GM15510 (cell line): ENCODE results near the gene NOP56.

Experiments
- POLR2A ChIP-seq: IDR thresholded peaks from 3 replicates; pipeline ENCODE4 v1.6.1; 2011; ENCODE audit warnings: borderline replicate concordance; ENCODE audit not compliant: insufficient read length; ENCODE audit errors: extremely low read depth

Gene NOP56

DNA sequence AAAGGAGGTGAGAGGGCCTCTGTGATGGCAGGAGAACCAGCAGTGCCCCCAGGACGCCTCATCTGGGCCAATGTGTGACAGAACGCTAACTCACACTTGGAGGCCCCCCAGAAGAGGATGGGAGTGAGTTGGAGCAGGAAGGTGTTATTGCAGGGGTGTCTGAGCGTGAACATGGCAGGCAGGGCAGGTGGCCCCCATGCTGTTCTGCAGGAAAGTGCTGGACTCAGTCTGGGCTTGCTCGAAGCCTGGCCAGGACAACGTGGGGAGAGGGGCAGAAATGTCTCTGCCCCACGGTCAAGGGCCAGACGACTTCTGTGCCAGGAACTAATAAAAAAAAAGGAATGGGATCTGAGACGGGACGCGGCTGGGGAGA lies 39.2 kb downstream of the NOP56 start:
- TF ChIP-seq POLR2A = no peak

DNA sequence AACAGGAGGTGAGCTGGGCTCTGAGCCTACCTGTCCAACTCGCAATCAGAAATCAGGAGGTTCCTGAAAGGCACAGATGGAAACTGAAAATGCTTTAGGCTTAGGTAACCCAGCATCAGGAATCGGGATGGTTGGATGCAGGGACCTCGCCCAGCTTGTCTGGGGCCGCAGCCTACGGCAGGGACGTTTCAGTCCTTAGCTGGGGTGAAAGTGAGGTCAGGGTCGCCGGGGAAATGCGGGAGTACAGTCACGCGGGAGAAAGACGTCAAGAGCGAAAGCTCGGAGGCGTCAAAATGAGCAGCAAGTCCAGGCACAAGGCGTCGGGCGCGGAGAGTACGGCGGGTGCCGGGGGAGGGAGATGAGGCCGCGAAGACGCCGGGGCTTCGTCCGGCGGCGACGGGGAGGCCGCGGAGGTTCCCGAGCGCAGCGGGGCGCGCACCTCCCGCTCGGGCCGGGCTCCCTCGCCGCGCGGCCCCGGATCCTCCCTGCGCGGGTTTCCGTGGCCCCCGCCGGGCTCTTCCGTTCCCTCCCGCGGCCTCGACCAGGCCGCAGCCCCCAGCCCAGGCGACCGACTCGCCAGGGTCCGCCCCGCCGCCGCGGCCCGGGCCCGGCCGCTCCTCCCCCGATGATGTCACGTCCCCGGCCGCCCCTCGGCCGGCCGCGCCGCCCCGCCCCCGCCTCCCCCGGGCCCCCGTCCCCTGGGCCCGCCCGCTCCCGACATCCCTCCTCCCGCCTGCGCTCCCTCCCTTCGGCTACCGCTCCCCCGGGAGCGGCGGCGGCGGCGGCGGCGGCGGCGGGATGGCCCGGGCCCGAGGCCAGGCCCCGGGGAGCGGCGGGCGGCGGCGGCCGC lies 39.8 kb downstream of the NOP56 start, which contains the start of gene EBF4:
Gene EBF4, plus strand, starts transcription at position 745 of the 850 bp plus-strand sequence. CDS start 866 bp downstream, outside the sequence.
- no peak for TF ChIP-seq POLR2A

GRCh38 chr20:2692886-2693285 lies 40.5 kb downstream of the NOP56 start:
- no peak for TF ChIP-seq POLR2A

DNA sequence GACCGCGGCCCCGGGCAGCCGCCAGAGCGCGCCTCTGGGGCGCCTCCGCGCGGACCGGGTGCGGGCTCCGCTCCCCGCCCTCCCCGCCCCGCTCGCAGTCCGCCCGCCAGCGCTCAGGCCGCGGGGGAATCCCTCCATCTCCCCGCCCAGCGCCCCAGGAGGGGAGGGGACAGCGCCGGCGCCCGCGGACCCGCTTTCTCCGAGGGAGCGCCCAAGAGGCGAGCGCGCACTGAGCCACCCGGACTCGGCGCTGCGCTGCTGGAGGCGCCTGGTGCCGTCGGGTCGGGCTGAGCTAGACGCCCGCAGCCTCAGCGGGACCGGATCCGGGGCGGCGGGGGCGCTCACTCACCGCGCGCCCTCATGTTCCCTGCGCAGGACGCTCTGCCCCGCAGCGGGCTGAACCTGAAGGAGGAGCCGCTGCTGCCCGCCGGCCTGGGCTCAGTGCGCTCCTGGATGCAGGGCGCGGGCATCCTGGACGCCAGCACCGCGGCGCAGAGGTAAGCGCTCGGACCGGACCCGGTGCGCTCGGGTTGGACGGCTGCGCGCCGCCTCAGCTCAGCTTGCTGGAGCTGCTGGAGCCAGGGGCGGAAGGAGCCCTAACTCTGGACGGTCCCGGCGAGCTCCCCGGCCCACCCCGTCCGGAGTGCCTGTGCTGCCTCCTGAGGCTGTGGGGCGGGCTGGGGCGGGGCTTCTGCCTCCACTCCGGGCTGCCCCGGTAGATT lies 41.0 kb downstream of the NOP56 start:
- TF ChIP-seq POLR2A = no peak

DNA sequence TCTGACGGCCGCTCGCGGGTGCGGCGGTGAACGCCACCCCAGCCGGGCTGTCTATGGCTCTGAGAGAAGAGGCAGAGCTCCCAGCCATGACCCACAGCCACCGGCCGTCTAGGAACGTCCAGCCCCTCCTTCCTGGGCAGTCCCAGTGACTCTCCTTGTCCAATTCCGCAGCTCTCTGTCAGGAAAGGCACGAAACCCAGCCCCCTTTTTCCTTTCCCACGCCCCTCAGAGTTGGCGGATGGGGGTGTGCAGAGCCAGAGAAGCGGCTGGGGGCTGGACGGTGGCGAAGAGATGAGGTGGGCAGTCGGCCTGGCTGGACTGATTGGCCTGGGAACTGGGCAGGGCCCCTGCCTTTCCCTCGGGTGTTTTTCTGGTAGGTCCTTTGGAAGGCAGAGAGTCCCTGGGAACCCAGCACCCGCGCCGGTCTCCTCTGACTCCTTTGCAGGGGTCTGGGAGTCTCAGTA lies 41.6 kb downstream of the NOP56 start:
- no peak for TF ChIP-seq POLR2A

DNA sequence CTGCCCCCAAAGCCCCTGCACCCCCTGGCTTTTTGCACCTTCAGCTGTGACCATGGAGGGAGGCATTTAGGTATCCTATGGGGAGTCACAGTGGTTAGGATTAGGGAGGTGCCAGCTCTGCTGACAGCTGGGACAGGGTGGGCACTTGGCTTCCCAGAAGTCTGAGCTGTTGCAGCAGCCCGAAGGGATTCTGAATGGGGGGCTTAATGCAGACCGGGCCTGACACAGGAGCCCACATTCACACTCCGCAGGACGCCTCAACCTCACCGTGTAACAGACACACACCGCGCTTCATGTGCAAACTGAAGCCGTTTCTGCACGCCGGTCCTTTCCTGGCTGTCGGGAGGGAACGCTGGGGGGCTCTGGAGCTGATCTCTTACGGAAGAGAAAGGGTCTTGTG lies 42.1 kb downstream of the NOP56 start:
- TF ChIP-seq POLR2A = no peak

- TF ChIP-seq POLR2A = no peak
Observed at GRCh38 chr20:2695206-2695983, 43.0 kb downstream of the NOP56 start.

GRCh38 chr20:2696646-2697045 lies 44.2 kb downstream of the NOP56 start:
- TF ChIP-seq POLR2A = no peak

DNA sequence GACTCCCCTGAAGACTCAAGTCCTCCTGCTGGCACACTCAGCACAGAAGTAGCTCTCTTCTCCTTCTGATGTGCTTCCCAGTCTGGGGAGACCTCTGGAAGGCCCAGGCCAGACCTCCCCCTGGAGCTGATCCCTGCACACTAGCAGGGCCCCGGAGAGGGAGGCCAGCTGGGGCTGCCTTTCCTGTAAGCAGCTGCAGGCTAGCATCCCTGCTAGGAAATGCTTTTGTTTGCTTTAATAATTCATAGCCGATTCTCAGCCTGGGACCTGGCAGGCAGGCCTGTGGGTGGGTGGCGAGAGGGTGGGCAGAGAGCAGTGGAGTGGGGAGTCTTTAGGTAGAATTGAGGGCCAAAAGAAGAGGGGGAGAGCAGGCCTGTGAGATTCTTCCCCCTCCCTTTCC lies 45.3 kb downstream of the NOP56 start:
- TF ChIP-seq POLR2A = no peak

GRCh38 chr20:2698186-2698817 lies 45.9 kb downstream of the NOP56 start:
- no peak for TF ChIP-seq POLR2A

- TF ChIP-seq POLR2A = no peak
Observed at GRCh38 chr20:2698912-2699311, 46.5 kb downstream of the NOP56 start.

- no peak for TF ChIP-seq POLR2A
Observed at GRCh38 chr20:2699775-2700413, 47.5 kb downstream of the NOP56 start.

GRCh38 chr20:2700913-2701620 lies 48.6 kb downstream of the NOP56 start:
- TF ChIP-seq POLR2A = no peak
